DMS79 treated with DMSO at 0.1 percent for 48 hours (cell line): ENCODE data around the gene B4GALT7.
"Not testable (repeated sequence)": the region's sequence is repeated elsewhere in the genome, so short reads cannot be mapped to it uniquely, and the experiment has no call there.

ENCODE experiments used
- DNase-seq: peaks from one replicate; lab custom pipeline; 2025; lab: John Stamatoyannopoulos, UW

Gene B4GALT7

GRCh38 chr5:177599731-177600507 is at the start of gene B4GALT7:
Gene B4GALT7, plus strand, starts transcription at chr5:177600132. Its CDS starts 79 bp downstream, at chr5:177600211.
- DNase-seq = peak; percentile 20

- no peak for DNase-seq
Observed at GRCh38 chr5:177552839-177553455, 47.0 kb upstream of the B4GALT7 start.

DNA sequence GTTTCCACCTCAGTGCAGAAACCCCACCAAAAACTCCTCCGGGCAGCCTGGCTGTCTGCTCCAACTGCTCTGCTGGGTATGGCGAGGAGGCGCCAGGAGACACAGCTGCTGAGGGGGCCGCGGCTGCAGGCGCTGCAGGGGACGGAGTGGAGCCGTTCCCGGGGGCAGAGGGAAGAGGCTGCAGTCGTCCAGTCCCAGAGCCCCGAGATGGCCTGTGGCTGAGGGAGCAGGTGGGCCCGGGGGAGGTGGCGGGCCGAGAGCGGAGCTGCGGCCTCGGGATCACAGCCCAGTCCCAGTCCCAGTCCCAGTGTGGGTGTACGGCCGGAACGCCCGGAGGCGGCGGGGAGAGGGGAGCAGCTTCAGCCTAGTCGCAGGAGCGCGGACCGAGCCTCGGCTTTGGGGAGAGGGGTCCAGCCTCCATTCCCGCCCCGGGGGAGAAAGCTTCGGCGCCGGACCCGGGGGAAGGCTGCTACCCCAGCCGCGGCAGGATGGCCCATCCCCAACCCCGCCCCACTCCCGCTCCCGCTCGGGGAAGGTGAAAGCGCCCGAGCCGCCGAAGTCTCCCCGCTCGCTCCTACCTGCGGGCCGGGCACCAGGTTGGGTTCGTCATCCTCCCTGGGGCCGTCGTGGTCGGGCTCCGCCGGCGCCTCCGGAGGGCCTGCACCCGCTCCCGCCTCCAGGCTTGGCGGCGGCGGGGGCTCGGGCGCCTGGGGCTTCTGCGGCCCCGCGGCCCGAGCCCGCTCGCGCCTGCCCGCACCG is 46.1 kb upstream of the B4GALT7 start:
- no peak for DNase-seq

- DNase-seq = peak; percentile 55
Observed at GRCh38 chr5:177554474-177555111, 45.3 kb upstream of the B4GALT7 start, which contains the start of gene FAM193B. Gene FAM193B, minus strand, starts transcription at chr5:177554563. Its CDS starts 105 bp downstream, at chr5:177554458.

DNA sequence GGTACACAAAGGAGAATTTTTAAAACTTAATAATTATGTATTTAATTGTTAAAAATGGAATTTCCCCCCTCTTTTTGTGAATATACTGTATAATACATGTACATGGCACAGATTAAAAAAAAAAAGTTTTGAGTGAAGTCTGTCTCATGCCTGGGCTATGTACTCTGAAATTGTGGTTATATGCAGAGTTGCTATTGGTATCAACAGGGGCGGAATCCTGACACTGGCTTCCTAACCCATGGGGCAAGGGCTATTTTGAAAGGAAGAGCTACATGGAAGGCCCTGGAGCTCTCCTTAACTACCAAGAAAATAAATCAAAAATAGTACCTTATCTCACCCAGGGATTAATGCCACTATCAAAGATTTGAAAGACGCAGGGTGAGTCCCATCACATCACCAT is 44.7 kb upstream of the B4GALT7 start:
- DNase-seq = no peak

GRCh38 chr5:177555665-177556064 is 44.3 kb upstream of the B4GALT7 start:
- no peak for DNase-seq

DNA sequence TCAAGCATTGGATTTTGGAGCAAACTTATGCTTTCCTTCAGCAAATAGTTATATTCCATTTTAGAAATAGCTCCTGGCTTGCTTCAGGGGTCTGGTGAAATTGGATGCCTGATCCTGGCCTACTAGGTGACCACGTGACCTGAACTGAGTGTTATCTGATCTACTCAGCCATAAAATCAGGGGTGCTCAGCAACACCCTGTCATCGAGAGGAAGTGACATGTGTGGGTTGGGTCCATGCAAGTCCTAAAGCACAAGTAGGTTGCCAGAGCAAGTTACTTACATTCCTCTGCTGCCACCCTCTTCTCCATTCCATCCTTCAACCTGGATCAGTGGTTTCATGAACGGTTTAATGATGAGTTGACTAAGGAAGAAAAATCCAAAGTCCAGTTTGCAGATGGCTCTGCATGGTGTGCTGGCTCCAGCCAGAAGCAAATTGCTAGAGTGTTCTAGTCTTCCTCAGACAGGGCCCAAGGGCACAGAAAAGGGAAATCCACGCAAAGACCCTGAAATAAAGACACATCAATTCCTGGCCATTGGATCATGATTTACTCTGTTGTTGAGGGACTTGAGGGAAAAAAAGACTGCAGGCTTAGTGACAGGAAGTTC is 42.8 kb upstream of the B4GALT7 start:
- DNase-seq = no peak

GRCh38 chr5:177557796-177558195 is 42.1 kb upstream of the B4GALT7 start:
- no peak for DNase-seq

GRCh38 chr5:177559446-177559941 is 40.4 kb upstream of the B4GALT7 start:
- DNase-seq = not testable (repeated sequence)

DNA sequence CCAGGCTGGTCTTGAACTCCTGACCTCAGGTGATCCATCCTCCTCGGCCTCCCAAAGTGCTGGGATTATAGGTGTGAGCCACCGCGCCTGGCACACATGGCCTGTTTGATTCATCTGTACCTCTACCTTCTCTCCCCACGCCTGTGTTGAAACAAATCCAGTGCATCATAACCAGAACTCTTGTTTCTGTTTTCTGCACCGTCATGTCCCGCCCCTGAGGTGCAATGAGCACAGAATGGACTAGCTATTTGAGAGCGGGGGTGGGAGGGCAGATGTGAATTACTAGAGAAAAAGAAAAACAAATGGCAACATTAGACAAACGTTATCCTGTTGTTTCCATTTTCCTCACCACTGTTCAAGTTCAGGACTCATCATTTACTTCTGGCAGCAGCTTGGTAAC is 34.9 kb upstream of the B4GALT7 start:
- no peak for DNase-seq

GRCh38 chr5:177568326-177568725 is 31.6 kb upstream of the B4GALT7 start:
- no peak for DNase-seq

DNA sequence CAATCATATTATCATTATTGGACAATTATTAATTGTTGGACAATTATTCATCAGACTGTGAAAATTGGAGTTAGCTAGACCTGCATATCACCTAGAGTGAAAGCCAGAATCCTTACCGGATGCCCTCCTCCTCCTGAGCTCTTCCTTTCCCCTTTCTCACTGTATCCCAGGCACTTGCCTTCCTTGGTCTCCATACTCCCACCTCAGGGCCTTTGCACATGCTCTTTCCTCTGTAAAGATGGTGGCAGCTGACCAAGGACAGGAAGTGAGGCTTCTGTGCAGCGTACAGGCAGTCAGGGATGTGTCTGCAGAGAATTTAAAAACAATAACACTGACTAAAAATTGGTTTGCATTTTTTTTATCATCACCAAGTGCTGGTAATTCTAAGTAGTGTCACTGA is 30.0 kb upstream of the B4GALT7 start:
- DNase-seq = no peak

- no peak for DNase-seq
Observed at GRCh38 chr5:177575488-177575887, 24.4 kb upstream of the B4GALT7 start.

DNA sequence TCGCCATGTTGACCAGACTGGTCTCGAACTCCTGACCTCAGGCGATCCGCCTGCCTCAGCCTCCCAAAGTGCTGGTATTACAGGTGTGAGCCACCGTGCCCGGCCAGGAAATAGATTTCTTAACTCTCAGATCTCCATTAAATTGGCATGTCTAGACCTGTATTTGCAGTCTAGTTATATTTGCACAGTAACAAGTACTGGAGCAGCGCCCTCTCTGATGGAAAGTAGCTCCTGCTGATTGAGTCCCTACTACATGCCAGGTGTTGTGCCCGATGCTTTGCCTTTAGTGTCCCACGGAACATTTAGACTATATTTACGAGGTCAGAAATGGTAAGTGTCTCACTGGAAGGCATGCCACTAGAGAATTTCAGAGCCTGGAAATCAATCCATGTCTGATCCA is 23.8 kb upstream of the B4GALT7 start:
- DNase-seq = no peak

DNA sequence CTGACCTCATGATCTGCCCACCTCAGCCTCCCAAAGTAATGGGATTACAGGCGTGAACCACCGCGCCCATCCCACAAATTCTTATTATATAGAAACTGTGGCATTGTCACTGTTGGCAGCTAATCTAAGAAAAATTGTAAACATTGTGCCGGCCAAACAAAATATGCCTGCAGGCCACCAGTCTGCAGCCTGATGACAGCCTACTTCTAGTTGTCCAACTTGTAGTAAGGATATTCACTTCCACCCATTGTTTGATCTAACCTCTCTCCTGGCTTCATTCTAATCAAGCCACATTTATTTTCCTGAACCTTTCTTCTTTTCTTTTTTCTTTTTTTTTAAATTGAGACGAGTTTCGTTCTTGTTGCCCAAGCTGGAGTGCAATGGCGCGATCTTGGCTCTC is 21.6 kb upstream of the B4GALT7 start:
- no peak for DNase-seq

- no peak for DNase-seq
Observed at GRCh38 chr5:177588413-177588909, 11.5 kb upstream of the B4GALT7 start.

GRCh38 chr5:177590406-177590805 is 9.5 kb upstream of the B4GALT7 start:
- DNase-seq = no peak

DNA sequence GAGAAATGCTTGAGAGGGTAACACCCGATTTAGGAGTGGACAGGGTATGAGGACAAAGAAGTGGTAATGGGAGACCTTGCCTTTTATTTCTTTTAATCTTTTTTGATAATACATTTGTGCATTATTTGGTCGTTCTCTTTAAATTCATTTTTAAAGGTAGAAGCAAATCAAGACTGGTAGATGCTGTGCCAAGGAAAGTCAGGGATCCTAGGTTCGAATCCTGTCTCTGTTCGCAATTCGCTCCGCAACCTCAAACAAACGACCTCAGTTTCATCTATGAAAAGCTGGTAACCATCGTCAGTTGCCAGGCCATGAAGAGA is 8.3 kb upstream of the B4GALT7 start:
- no peak for DNase-seq

GRCh38 chr5:177592010-177592834 is 7.7 kb upstream of the B4GALT7 start, which contains the start of gene TMED9:
Gene TMED9, plus strand, starts transcription at chr5:177592203. Its CDS starts 12 bp downstream, at chr5:177592215.
- DNase-seq = peak; percentile 54

- no peak for DNase-seq
Observed at GRCh38 chr5:177592905-177593304, 7.0 kb upstream of the B4GALT7 start.

DNA sequence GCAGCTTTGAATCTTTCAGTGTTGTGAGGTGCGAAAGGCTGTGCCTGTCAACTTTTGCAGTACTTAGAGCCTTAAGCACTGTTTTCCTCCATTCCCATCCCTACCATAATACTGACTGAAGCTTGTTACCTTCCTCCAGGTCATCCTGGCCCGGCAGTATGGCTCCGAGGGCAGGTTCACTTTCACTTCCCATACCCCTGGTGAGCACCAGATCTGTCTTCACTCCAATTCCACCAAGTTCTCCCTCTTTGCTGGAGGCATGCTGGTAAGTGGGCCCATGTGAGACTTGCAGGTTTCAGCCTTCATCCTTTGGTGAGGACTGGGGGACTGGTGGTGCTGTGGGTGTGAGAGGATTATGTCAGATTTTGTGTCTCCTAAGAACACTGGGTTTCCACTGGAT is 6.4 kb upstream of the B4GALT7 start:
- DNase-seq = no peak
